COLO668 (cell line): Measurements from ENCODE around the gene COL3A1.

Source experiments
- DNase-seq: peaks from one replicate; lab custom pipeline; 2025; ENCODE audit not compliant: unreplicated experiment; lab: John Stamatoyannopoulos, UW

The COL3A1 gene

GRCh38 chr2:188975497-188976102, 1.4 kb downstream of the COL3A1 start:
- no peak for DNase-seq

DNA sequence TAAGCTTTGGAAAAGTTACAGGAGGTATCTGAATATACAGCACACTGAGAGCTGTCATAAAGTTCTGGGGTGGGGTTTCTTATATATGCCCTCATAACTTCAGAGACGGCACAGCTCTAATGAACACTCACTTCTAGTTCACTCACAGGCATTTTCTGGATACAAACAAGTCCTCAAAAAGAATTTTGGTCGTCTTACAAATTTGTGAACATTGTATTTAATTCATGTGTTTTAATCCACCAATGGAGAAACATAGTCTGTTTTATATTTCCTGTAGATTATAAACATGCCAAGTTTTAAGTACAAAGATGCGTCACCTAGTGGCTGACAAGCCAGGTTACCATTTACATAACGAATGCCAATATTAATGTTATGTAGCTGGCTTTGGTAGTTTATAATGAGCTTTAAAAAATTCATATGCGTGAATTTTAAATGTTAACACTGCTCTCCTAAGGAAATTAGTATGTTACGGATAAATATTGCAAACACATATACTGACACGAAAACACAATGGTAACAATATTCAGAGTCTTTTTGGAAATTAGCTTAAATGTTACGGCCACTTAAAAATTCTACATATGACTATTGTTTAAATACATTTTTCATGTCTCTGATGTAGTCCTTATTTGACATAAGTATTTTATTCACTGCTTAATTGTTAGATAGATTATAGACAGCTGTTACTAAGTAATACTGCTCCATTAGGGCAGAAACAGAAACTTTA, 2.5 kb downstream of the COL3A1 start:
- no peak for DNase-seq

DNA sequence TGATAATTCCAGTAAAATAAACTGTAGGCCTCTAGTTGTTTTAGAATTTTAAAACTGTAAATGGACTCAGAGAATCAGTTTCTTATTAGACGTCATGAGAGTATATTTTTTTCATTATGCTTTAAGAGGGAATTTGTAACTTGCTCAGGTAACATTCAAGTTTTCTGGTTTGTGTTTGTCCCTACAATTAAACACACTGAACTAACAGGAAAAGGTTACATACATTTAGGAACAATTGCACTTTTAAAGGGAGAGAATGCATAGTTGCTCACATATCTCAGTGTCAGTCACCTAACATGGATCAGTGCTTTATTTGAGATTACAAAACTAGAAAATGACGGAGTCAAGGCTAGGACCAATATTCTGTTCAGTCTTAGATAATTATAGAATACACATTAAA, 3.1 kb downstream of the COL3A1 start:
- DNase-seq: no peak

GRCh38 chr2:188978291-188979081, 4.3 kb downstream of the COL3A1 start:
- no peak for DNase-seq

DNA sequence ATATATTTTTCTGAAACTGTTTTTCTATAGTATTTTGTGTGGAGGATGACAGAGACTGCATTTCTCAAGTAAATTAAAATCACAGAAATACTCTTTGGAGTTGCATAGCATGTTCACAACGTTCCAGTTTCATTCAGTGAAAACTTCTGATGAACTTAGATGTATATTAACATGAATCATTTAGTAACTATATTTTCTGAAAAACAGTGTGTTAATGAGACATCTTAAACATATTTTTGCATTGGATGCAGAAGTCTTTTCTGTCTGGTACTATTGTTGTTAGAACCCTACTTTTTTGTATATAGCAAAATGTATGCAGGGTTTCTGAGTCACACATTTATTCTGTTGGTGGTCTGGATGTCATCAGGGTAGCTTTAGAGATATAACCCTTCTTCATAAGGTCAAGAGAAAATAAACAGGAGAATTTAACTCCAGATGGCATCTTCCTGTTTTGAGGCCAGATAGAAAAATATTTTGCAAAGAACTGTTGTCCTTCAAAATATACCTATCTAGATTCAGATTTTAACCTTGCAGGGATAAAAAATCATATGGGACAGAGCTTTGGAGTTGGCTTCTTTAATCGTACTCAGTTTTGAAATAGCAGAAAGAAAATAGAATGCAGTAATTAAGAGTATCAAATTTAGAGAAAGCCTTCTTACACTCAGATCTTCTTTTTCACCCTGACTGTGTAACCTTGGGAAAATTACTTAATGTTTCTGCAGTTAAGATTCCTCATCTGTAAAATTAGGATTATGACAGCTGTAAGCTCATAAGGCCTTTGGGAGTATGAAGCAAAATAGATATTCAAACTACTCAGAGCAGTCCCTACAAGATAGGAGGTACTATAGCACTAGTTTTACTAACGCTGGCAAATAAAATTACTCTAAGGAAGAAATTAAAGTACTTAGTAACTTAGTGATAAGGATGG, 5.3 kb downstream of the COL3A1 start:
- DNase-seq: no peak

DNA sequence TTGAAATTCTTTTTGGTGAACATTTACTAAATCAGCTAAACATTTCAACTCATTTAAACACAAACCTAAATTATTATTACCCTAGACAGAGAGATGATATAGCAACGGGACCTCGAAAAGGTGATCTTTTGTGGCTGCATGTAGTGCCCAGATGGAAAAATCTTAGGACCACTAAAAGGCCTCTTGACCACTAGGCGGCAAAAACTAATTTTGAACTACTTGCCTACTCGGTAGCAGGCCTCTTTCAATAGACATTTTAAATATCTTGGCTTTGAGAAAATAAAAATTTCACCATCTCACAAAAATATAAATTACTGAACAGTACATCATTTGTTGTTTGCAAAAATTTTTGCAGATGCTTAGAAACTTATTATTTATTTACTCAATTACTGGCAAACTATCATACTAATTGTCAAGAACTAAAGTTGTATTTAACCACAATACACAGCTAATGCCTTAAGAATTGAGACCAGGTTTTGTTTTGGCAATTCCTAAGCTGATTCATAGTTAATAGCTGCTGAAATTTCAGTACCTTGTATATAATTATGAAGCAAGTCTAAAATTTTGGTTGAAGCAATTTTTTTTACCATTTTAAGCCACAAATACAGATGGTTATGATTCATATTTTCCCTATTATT, 9.4 kb downstream of the COL3A1 start:
- DNase-seq: no peak

GRCh38 chr2:188984065-188984491, 9.9 kb downstream of the COL3A1 start:
- no peak for DNase-seq

GRCh38 chr2:188984680-188985079, 10.5 kb downstream of the COL3A1 start:
- DNase-seq: no peak

GRCh38 chr2:188986839-188987238, 12.7 kb downstream of the COL3A1 start:
- DNase-seq: no peak

GRCh38 chr2:188993247-188993646, 19.1 kb downstream of the COL3A1 start:
- DNase-seq: no peak

GRCh38 chr2:188997263-188997662, 23.1 kb downstream of the COL3A1 start:
- DNase-seq: no peak

DNA sequence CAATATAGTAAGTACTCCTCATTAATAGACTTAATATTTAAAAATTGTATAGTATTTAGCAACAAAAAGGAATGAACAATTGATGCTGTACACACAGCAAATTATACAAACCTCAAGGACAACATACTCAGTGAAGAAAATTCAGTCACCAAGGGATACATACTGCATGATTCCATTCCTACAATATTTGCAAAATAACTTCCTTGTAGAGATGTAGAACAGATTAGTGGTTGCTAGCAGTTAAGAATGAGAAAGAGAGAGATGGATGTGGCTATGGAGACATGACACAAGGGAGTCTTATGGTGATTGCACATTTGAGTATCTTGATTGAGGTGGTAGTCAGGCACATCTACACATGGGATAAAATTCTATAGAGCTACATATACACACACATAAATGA, 26.0 kb downstream of the COL3A1 start:
- no peak for DNase-seq

GRCh38 chr2:189002079-189002478, 27.9 kb downstream of the COL3A1 start:
- DNase-seq: no peak

GRCh38 chr2:189008555-189009262, 34.5 kb downstream of the COL3A1 start:
- no peak for DNase-seq

DNA sequence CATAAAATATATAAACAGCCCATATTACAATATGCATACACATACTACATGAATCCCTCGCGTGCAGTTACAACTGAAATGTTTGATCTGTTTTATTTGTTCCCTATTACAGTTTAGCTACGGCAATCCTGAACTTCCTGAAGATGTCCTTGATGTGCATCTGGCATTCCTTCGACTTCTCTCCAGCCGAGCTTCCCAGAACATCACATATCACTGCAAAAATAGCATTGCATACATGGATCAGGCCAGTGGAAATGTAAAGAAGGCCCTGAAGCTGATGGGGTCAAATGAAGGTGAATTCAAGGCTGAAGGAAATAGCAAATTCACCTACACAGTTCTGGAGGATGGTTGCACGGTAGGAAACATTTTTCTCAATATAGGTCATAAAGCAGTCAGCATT, 36.4 kb downstream of the COL3A1 start:
- no peak for DNase-seq

DNA sequence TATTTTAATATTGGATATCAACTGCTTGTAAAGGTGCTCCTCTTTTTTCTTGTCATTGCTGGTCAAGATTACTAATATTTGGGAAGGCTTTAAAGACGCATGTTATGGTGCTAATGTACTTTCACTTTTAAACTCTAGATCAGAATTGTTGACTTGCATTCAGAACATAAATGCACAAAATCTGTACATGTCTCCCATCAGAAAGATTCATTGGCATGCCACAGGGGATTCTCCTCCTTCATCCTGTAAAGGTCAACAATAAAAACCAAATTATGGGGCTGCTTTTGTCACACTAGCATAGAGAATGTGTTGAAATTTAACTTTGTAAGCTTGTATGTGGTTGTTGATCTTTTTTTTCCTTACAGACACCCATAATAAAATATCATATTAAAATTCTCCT, 38.2 kb downstream of the COL3A1 start:
- no peak for DNase-seq

DNA sequence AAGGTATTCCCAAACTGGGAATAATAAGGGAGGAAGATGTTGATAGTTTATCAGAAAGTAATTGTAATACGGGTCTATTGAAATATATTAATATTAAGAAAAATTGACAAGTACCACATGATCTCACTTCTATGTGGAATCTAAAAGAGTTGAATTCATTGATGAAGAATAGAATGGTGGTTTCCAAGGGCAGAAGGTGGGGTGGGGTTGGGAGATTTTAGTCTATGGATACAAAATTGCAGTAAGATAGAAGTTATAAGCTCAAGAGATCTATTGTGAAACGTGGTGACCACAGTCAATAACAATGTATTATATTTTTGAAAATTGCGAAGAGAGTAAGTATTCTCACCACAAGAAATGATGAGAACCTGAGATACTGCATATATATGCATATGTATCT, 38.9 kb downstream of the COL3A1 start:
- no peak for DNase-seq

DNA sequence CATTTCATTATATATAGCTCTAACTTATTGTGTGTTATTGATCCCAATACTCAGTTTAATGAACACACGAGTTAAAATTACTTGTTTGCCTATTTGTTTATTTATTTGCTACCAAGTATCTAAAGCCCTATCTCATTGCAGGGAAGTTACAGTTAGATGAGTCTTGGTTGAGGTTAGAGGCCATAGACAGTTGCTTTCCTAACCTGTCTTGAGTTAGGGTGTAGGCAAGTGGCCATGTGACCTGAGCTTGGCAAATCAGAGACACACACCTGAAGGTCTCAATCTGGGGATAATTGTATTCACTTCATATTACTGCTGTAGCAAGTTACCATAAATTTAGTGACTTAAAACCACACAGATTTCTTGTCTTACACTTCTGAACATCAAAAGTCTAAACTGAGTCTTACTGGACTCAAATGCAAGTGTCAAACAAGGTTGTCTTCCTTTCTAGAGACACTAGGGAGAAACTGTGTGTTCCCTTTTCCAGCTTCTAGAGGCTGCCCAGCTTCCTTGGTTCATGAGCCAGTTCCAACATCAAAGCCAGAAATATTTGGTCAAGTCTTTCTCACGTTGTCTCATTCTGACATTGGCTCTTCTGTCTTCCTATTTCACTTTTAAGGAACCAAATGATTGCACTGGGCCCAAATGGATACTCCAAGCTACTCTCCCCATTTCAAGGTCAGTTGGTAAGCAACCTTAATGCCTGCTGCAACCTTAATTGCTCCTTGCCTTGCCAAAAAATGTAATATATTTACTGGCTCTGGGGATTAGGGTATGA, 39.7 kb downstream of the COL3A1 start:
- DNase-seq: no peak

DNA sequence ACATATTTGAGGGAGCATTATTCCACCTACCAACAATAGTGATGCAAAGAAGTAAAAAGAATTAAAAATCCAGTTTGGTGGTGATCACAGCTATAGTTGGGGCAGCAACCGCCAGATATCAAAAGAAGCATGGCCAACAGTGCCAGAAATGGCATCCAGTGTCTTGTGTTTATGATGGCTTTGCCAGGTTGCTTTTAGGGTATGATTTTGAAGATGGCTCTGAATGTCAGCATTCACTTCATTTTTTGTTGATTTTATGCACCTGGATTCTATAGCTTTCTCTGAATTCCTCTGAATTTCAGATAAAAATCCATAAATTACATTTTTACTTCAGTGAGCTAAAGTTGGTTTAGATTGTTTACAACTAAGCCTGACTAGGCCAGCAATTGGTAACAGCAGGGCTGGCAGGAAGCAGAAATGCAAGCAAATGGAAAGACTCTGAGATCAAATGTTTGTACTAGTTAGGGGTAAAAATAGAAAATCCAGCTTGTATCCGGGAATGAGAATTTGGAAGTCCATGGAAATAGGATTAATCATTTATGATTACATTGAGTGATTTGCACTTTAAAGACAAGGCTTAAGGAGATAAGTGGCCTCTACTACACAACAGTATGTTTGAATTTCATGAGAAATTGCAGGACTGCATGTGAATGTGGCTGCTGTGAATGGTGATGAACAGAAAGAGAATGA, 40.4 kb downstream of the COL3A1 start:
- DNase-seq: no peak
